ENCODE data around the gene NME7.
"Not testable (repeated sequence)": the region's sequence is repeated elsewhere in the genome, so short reads cannot be mapped to it uniquely, and the experiment has no call there.

The NME7 gene

GRCh38 chr1:169148472-169149252 lies 218.9 kb downstream of the NME7 start:
- no peak for DNase-seq

DNA sequence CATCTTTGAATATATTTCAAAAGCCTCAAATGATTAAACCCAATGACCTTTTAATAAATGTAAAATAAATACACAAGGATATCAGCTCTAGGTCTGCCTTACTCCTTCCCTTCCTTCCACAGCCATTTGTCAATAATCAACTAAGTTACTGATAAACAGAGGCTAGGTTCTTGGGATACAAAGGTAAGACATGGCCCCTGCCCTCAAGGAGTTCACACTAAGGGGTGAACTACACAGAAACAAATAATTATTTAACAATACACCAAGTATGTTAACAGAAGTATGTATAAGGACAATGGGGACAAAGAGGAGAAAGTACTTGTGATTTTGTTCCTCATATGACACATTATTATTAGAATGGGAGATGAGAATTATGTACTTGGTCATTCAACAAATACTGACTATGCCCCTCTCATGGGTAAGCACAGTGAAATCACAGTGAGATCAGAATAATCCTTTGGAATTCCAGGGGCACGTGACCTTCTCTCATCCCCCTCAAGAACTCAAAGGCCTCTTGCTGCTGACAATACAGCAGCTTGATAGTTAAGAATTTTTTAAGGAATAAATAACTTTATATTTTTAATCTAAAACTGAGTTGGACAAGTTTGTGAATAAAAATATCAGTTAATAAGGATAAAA lies 220.9 kb downstream of the NME7 start:
- no peak for DNase-seq

GRCh38 chr1:169144941-169145626 lies 222.5 kb downstream of the NME7 start:
- no peak for DNase-seq

DNA sequence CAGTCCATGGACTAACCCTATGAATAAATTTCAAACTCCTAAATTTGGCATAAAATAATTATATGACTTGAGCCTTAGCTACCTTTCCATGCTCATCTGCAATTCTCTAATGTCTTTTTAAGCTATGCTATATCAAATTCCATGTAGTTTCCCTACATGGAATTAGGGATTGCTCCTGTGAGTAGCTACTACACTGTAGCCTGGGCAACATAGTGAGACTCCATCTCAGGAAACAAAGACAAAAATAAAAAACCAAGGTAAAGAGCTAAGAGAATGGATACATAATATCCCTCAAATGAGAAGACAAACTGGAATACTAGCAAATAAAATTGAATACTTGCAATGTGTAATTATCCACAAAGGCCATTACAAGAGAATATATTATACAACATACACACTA lies 223.6 kb downstream of the NME7 start:
- DNase-seq, result no peak

GRCh38 chr1:169143346-169143745 lies 224.3 kb downstream of the NME7 start:
- no peak for DNase-seq

- DNase-seq, result no peak
Measured at GRCh38 chr1:169142129-169142528, 225.5 kb downstream of the NME7 start.

GRCh38 chr1:169141356-169141755 lies 226.2 kb downstream of the NME7 start:
- DNase-seq, result no peak

DNA sequence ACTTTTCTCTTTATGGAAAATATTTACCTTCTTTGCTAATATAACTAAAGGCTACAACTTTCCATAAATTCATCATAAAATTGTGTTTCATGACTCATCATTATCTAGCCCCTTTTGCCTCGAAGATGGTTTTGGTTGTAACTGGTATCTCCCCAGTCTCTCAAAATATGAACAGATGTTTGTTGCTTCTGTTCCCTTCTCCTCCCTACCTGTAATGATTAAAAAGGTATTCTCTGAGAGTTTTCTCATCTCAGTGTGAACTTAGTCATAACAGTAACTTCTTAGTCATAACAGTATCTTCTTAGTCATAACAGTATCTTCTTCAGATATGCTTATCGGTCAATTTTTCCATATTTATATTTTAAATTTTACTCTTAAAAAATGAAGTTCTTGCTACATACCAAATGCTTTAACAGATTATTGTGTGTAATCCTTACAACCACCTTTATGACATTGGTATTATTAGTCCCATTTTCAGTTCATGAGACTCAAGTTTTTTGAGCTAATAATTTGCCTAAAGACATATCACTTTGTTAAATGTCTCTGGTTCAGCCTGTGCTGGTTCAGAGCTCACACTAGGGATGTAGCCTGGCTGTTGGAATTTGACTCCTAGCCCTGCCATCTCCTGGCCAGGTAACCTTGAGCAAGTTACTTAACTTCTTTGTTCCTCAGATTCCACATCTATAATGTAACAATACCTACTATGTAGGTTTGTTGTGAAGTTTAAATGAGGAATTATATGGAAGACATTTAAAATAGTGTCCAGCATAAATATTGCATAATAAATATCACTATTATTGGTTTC lies 228.5 kb downstream of the NME7 start:
- no peak for DNase-seq

- DNase-seq, result no peak
Measured at GRCh38 chr1:169137357-169137756, 230.2 kb downstream of the NME7 start.

DNA sequence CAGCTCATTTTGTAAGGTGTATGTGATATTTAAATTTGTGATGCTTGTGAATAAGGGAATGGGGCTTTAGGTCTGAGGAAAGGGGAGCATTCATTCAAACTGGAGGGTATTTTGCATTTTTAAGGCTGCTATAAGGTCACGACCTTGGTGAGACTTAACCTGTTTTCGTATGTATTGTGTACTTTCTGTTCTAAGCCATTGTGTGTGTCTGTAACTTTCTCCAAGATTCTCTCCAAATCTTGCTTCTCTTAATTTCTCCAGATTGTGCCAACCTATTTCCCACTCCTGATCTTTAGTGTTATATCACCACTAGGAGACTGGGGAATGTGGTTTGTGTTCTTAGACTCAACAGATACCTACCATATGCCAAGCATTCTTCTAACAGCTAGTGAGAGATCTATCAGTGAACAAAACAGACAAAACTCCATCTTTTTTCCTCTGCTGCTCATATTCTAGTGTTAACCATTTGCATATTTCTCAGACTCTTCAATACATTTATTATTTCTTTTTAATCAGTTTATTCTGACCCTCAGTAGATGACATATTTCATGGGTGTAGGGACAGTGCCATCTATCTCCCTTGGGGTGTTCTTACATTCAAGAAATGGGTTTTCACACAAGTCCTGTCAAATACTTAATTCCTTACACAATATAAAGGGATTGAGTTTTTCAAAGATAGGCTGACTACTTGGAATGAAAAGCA lies 233.6 kb downstream of the NME7 start:
- DNase-seq, result no peak

GRCh38 chr1:169133228-169133576 lies 234.4 kb downstream of the NME7 start:
- DNase-seq, result no peak

- DNase-seq, result no peak
Measured at GRCh38 chr1:169132512-169133227, 234.9 kb downstream of the NME7 start.

DNA sequence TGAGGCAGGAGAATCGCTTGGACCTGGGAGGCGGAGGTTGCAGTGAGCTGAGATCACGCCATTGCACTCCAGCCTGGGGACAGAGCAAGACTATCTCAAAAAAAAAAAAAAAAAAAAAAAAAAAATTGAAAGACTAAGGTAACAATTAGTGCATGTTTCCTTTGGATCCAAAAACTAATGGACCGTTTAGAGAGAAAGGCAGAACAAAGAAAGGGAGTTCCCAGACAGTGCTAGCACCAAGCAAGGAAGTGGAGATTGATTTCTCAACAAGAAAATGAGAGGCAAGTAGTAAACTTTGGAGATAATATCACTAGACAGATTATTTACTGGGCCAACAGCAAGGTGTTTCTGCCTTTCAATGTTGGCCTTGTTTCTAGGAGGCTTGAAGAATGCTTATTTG lies 236.9 kb downstream of the NME7 start:
- DNase-seq, result no peak

- no peak for DNase-seq
Measured at GRCh38 chr1:169129109-169129784, 238.3 kb downstream of the NME7 start.

GRCh38 chr1:169128562-169128961 lies 239.0 kb downstream of the NME7 start:
- DNase-seq, result no peak

DNA sequence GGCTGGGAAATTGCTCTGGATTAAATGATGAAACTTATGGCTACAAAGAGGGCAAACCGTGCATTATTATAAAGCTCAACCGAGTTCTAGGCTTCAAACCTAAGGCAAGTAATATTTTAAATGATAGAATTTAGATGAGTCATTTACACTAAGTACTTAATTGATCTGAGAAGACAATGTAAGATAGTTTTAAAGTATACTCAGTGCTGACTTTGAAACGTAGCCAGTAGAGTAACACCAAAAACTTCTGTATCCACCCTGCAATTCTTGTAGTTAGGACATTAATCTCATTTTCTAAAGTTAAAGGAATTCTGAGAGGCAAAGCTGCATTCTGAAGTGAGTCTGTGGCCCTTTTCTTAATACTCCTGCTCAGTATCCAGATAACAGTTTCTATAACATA lies 240.3 kb downstream of the NME7 start:
- no peak for DNase-seq

GRCh38 chr1:169126335-169126734 lies 241.3 kb downstream of the NME7 start:
- DNase-seq, result no peak

DNA sequence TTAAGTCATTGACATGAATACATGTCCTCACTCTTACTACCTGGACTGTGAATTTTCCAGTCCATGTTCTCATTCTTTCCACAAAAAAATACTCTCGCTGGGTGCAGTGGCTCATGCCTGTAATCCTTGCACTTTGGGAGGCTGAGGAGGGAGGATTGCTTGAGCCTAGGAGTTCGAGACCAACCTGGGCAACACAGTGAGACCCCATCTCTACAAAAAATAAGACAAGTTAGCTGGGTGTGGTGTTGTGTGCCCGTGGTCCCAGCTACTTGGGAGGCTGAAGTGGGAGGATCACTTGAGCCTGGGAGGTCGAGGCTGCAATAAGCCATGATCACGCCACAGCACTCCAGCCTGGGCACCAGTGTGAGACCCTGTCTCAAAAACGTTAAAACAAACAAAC lies 242.0 kb downstream of the NME7 start:
- not testable (repeated sequence) for DNase-seq

DNA sequence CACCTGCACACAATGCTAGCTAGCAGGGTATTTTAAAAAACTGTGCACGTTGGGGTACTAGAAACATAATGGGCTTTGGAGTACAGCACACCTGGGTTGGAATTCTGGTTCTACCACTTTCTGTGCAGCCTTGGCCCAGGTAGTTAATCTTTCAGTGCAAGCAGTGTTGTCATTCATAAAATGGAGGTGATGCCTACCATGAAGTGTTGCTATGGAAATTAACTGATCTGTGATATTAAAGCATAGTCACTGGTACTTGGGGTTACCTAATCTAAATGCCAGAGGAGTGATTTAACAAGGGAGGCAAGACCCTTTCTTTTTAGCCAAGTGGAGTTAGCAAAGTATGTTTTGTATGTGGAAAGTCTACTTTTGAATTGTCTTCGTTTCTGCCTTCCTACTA lies 243.1 kb downstream of the NME7 start:
- no peak for DNase-seq

GRCh38 chr1:169122976-169123375 lies 244.6 kb downstream of the NME7 start:
- no peak for DNase-seq

- DNase-seq, result no peak
Measured at GRCh38 chr1:169121146-169121923, 246.3 kb downstream of the NME7 start.
